Body of pancreas (tissue), 4 donors: ENCODE data around the gene NMUR2.

ENCODE experiments used
- CTCF ChIP-seq, 7 experiments: fragments of 450-650 bp in 4 of 7; fragments of 200-600 bp in 3 of 7; sonication (generic) in 3 of 7; IDR thresholded peaks; one replicate each; pipeline ENCODE4 v1.5.1; 2016 to 2019; ENCODE audit warnings: antibody characterized with exemption in 7 of 7
- POLR2A ChIP-seq, 3 donors: fragments of 450-650 bp; IDR thresholded peaks; one replicate each; pipeline ENCODE4 v1.6.1; 2016; ENCODE audit warnings: antibody characterized with exemption in 3 of 3, mild to moderate bottlenecking in 2 of 3

GRCh38 chr5:152427721-152428120, 22.6 kb upstream of the NMUR2 start:
- TF ChIP-seq CTCF (IDR thresholded peaks at IDR 0.05): no peak
- TF ChIP-seq POLR2A (IDR thresholded peaks at IDR 0.05): no peak
